Endothelial cell of umbilical vein (primary cell): ENCODE results near the gene SLC15A1. TPM values are rescaled to one million over a fixed set of nuclear protein-coding genes. Genes with fewer than 3 reads are reported as not detected.

Source experiments
- BruUV-seq: library from RNA; stranded (reverse); fragments of 400-500 nt; replicated peaks from 2 replicates; lab custom pipeline; 2021; lab: Mats Ljungman, UMichigan
- CTCF ChIA-PET: fragments of 300-600, 350-600 bp; sonication (Branson Sonifier 250); formaldehyde crosslinking; loops from one replicate; lab custom pipeline; 2021; ENCODE audit warnings: antibody characterized with exemption, inconsistent platforms; lab: Charles Lee
- POLR2A ChIA-PET: fragments of 300-600, 350-600 bp; sonication (Branson Sonifier 250); formaldehyde crosslinking; loops from one replicate; lab custom pipeline; 2021; ENCODE audit warnings: antibody characterized with exemption, inconsistent platforms; lab: Charles Lee
- DNase-seq: peaks from one replicate; pipeline ENCODE4 v3.0.0-alpha.2; 2011; ENCODE audit warnings: low read depth, low spot score
- FAIRE-seq: peaks from 2 replicates; lab custom pipeline; 2011; peaks lifted over from hg19 to GRCh38; lab: Jason Lieb, UNC
- H2AFZ ChIP-seq: 2 replicates; pipeline ENCODE4 v1.6.0; 2012; ENCODE audit warnings: low read depth, low read length, control low read depth, inconsistent platforms
- H3K27ac ChIP-seq: 2 replicates; pipeline ENCODE4 v1.5.1; 2011; ENCODE audit warnings: low read depth, mild to moderate bottlenecking, control low read depth, low read length, moderate library complexity; ENCODE audit not compliant: insufficient read depth
- H3K27me3 ChIP-seq, 2 experiments: 2 replicates each; pipeline versions ENCODE4 v1.6.0 to v1.6.1; 2011; ENCODE audit warnings: low read length in 2 of 2, mixed read lengths in 1 of 2; ENCODE audit not compliant: control insufficient read depth in 2 of 2, insufficient read depth in 2 of 2
- H3K36me3 ChIP-seq, 2 experiments: 2 replicates in 1 of 2; 3 replicates in 1 of 2; pipeline ENCODE4 v1.5.1; 2011; ENCODE audit warnings: low read length in 2 of 2, mild to moderate bottlenecking in 1 of 2, moderate library complexity in 1 of 2; ENCODE audit not compliant: control insufficient read depth in 2 of 2, insufficient read depth in 2 of 2; ENCODE audit errors: extremely low read depth in 1 of 2
- H3K4me1 ChIP-seq: 3 replicates; pipeline ENCODE4 v1.5.1; 2011; ENCODE audit warnings: mild to moderate bottlenecking, low read length; ENCODE audit not compliant: control insufficient read depth, insufficient read depth; ENCODE audit errors: extremely low read depth
- H3K4me2 ChIP-seq: 2 replicates; pipeline ENCODE4 v1.6.1; 2011; ENCODE audit warnings: low read length, control low read depth, mixed read lengths; ENCODE audit not compliant: insufficient read depth
- H3K4me3 ChIP-seq, 3 experiments: fragments of 200-600 bp in 1 of 3; sonication (generic), shearing (Covaris generic) in 1 of 3; replicated peaks in 1 of 3; 2 replicates each; pipeline ENCODE4 v1.5.1; 2011 to 2016; ENCODE audit warnings: control low read depth in 3 of 3, low read length in 3 of 3, mild to moderate bottlenecking in 2 of 3, inconsistent platforms in 1 of 3, low read depth in 1 of 3, moderate library complexity in 1 of 3; ENCODE audit not compliant: insufficient read depth in 1 of 3
- H3K79me2 ChIP-seq: 2 replicates; pipeline ENCODE4 v1.6.0; 2012; ENCODE audit warnings: low read length, inconsistent platforms; ENCODE audit not compliant: control insufficient read depth, insufficient read depth
- H3K9ac ChIP-seq: replicated peaks from 2 replicates; pipeline ENCODE3; 2011; ENCODE audit warnings: low read length, control low read depth; ENCODE audit not compliant: insufficient read depth; ENCODE audit errors: extremely low read depth
- H3K9me1 ChIP-seq: replicated peaks from 3 replicates; pipeline ENCODE4 v1.6.0; 2011; ENCODE audit warnings: mild to moderate bottlenecking, low read length; ENCODE audit not compliant: control insufficient read depth, insufficient read depth; ENCODE audit errors: extremely low read depth
- H3K9me3 ChIP-seq: replicated peaks from 2 replicates; pipeline ENCODE4 v1.5.1; 2012; ENCODE audit warnings: low read length, inconsistent platforms; ENCODE audit not compliant: control insufficient read depth, insufficient read depth
- H4K20me1 ChIP-seq: replicated peaks from 2 replicates; pipeline ENCODE3; 2011; ENCODE audit warnings: mild to moderate bottlenecking, low read length; ENCODE audit not compliant: control insufficient read depth, insufficient read depth; ENCODE audit errors: extremely low read depth
- CTCF ChIP-seq, 2 donors: IDR thresholded peaks; 1 replicate in 1 of 2; 2 replicates in 1 of 2; pipeline ENCODE4 v1.5.1; 2011; ENCODE audit warnings: low read length in 2 of 2, mild to moderate bottlenecking in 2 of 2, moderate library complexity in 2 of 2, control low read depth in 1 of 2, inconsistent platforms in 1 of 2, low read depth in 1 of 2; ENCODE audit not compliant: insufficient read depth in 1 of 2; ENCODE audit errors: extremely low read depth in 1 of 2
- EZH2 ChIP-seq: IDR thresholded peaks from 2 replicates; pipeline ENCODE4 v1.6.1; 2012; ENCODE audit warnings: borderline replicate concordance, low read depth, mild to moderate bottlenecking, moderate library complexity, low read length, inconsistent platforms; ENCODE audit not compliant: severe bottlenecking
- FOS ChIP-seq: IDR thresholded peaks from 2 replicates; pipeline ENCODE4 v1.6.1; 2011; ENCODE audit warnings: mild to moderate bottlenecking, low read length, moderate library complexity, borderline replicate concordance; ENCODE audit not compliant: insufficient read depth
- GATA2 ChIP-seq: IDR thresholded peaks from 2 replicates; pipeline ENCODE4 v1.7.0; 2011; ENCODE audit warnings: low read depth, mild to moderate bottlenecking, moderate library complexity, mixed read lengths, low read length; ENCODE audit not compliant: insufficient read length, insufficient read depth
- JUN ChIP-seq: IDR thresholded peaks from 2 replicates; pipeline ENCODE4 v1.6.1; 2011; ENCODE audit warnings: borderline replicate concordance, low read depth; ENCODE audit not compliant: insufficient read length, insufficient read depth
- MAX ChIP-seq: IDR thresholded peaks from 2 replicates; pipeline ENCODE4 v1.6.1; 2011; ENCODE audit not compliant: insufficient read depth, insufficient read length
- MYC ChIP-seq: IDR thresholded peaks from one replicate; pipeline ENCODE4 v1.6.1; 2011; ENCODE audit warnings: mild to moderate bottlenecking, low read depth, low read length
- POLR2A ChIP-seq: IDR thresholded peaks from 2 replicates; pipeline ENCODE4 v1.6.1; 2012; ENCODE audit warnings: low read depth, mild to moderate bottlenecking, control low read depth, low read length
- POLR2AphosphoS5 ChIP-seq: IDR thresholded peaks from 2 replicates; pipeline ENCODE4 v1.6.1; 2012; ENCODE audit warnings: low read depth, mild to moderate bottlenecking, control low read depth, low read length, moderate library complexity; ENCODE audit not compliant: insufficient read depth
- dilution Hi-C: fragments of 300-500 bp; cut with MboI; formaldehyde crosslinking; loops from one replicate; pipeline ENCODE4 v1.15.0; 2019; ENCODE audit warnings: low sequenced_read_pairs; ENCODE audit not compliant: extremely low pct_ligation_motif_present
- intact Hi-C: fragments of 100-400 bp; cut with micrococcal nuclease; formaldehyde crosslinking; loops from one replicate; pipeline ENCODE4 v1.10.0; 2022
- polyA plus RNA-seq, 4 experiments: library from polyadenylated mRNA; depleted of rRNA in 3 of 4; stranded (reverse) in 3 of 4; unstranded in 1 of 4; fragments of >200 nt; gene quantifications; 2 replicates each; pipeline versions ENCODE4 v1.2.1 to v1.2.3, GENCODE V29; 2011 to 2012; ENCODE audit warnings: missing spikeins in 1 of 4
- total RNA-seq: library from RNA; stranded (reverse); gene quantifications from 2 replicates; pipeline ENCODE4 v1.2.3, GENCODE V29; 2021

Gene SLC15A1
- total and polyA plus RNA-seq, 2 donors (not counting 3 experiments of a cell fraction or from before 2014, with no cell fraction given) = not detected

GRCh38 chr13:98658131-98658530, 94.3 kb downstream of the SLC15A1 start:
- H2AFZ ChIP-seq = no peak overlapping the region
- ChIA-PET POLR2A (no interaction called here), CTCF (no interaction called here)
- H3K4me2 ChIP-seq = no peak overlapping the region
- no peaks in the 10 kb centered on the region for H3K27me3 ChIP-seq
- DNase-seq (no peak), FAIRE-seq (no peak)
- H3K9me3 ChIP-seq = no peaks in the 10 kb centered on the region
- H3K27ac ChIP-seq = no peak overlapping the region
- BruUV-seq = no TSS peak
- dilution Hi-C loops (loop anchor here (25.0 kb wide), 1 partner anchor 221 kb away; no protein-coding TSS in a partner anchor), intact Hi-C loops (no loop called here)
- no peak overlapping the region for H3K9ac ChIP-seq
- no peaks in the 10 kb centered on the region for H4K20me1 ChIP-seq
- H3K4me1 ChIP-seq = no peaks in the 10 kb centered on the region
- no peaks in the 10 kb centered on the region for H3K9me1 ChIP-seq
- no peak overlapping the region for H3K4me3 ChIP-seq
- no peaks in the 10 kb centered on the region for H3K79me2 ChIP-seq
- TF ChIP-seq CTCF (IDR thresholded peaks at IDR 0.05; ENCODE audit: extremely low read depth in 1 of 2, insufficient read depth in 1 of 2, low read depth in 1 of 2, low read length in 2 of 2) (no peak), MAX (no peak), JUN (no peak), MYC (no peak), POLR2A (no peak)
- H3K36me3 ChIP-seq = no peaks in the 10 kb centered on the region

- Histone ChIP-seq H3K4me3 (no peak overlapping the region), H3K36me3 (no peaks in the 10 kb centered on the region), H3K4me1 (no peaks in the 10 kb centered on the region), H4K20me1 (no peaks in the 10 kb centered on the region), H3K4me2 (no peak overlapping the region), H3K79me2 (no peaks in the 10 kb centered on the region), H3K9me1 (no peaks in the 10 kb centered on the region), H3K9me3 (no peaks in the 10 kb centered on the region), H3K27me3 (no peaks in the 10 kb centered on the region), H3K9ac (no peak overlapping the region), H3K27ac (no peak overlapping the region), H2AFZ (no peak overlapping the region)
- ChIA-PET POLR2A (no interaction called here), CTCF (interaction anchor here (1.0 kb wide), 1 partner anchor 16 kb away, joined by 3 read pairs; no protein-coding TSS in a partner anchor)
- TF ChIP-seq CTCF (IDR thresholded peaks at IDR 0.05; ENCODE audit: extremely low read depth in 1 of 2, insufficient read depth in 1 of 2, low read depth in 1 of 2, low read length in 2 of 2) (no peak), MYC (no peak), FOS (no peak), JUN (no peak), POLR2A (no peak), GATA2 (no peak), POLR2AphosphoS5 (no peak), EZH2 (no peak)
- DNase-seq (no peak), FAIRE-seq (no peak)
- intact Hi-C loops (no loop called here), dilution Hi-C loops (loop anchor here (25.0 kb wide), 1 partner anchor 220 kb away; no protein-coding TSS in a partner anchor)
- no TSS peak for BruUV-seq
Measured at GRCh38 chr13:98657506-98658085, 94.9 kb downstream of the SLC15A1 start.
